ENCODE data around the gene MTR. TPM values are rescaled to one million over a fixed set of nuclear protein-coding genes. Genes with fewer than 3 reads are reported as not detected.

MTR gene
- total and polyA plus RNA-seq, 11 donors, result 11.8 to 84.2 (median 47.4) TPM

- TF ChIP-seq POLR2A (IDR thresholded peaks at IDR 0.05) (no peak), CTCF (IDR thresholded peaks at IDR 0.05) (no peak)
- no peak for ATAC-seq
- 79 to 87% (median 86%) methylated on average over 2 of the region's 2 CpGs for WGBS, 4 donors
Observed at GRCh38 chr1:236779312-236779711, 15.8 kb upstream of the MTR start.

GRCh38 chr1:236785477-236785876 is 9.6 kb upstream of the MTR start:
- Histone ChIP-seq H3K4me1 (no peaks in the 10 kb centered on the region), H3K27ac (no peak overlapping the region), H3K9me3 (no peaks in the 10 kb centered on the region), H3K4me3 (no peak overlapping the region), H3K27me3 (peaks cover 0 to 4% (median 0%) of the 10 kb centered on the region in 9 donors), H3K36me3 (no peaks in the 10 kb centered on the region)
- ATAC-seq, result peak in 1 of 4 donors; percentile 13
- WGBS, 4 donors, result 45 to 83% (median 74%) methylated on average over 2 of the region's 2 CpGs; no CpG with 5 or more reads in 1 of the 4 donors
- DNase-seq, result peak in 1 of 5 donors; percentile 58
- intact Hi-C loops (cut with DNase I), result no loop called here
- TF ChIP-seq POLR2A (IDR thresholded peaks at IDR 0.05) (no peak), CTCF (IDR thresholded peaks at IDR 0.05) (no peak)

More at GRCh38 chr1:236779312-236779711, 15.8 kb upstream of the MTR start:
- Histone ChIP-seq H3K36me3 (no peaks in the 10 kb centered on the region), H3K27me3 (peaks cover 0 to under 1% (median 0%) of the 10 kb centered on the region in 9 donors), H3K4me1 (no peaks in the 10 kb centered on the region), H3K27ac (no peak overlapping the region), H3K9me3 (peaks cover 0 to 16% (median 7%) of the 10 kb centered on the region in 12 donors), H3K4me3 (no peak overlapping the region)
- no peak for DNase-seq
- intact Hi-C loops (cut with DNase I), result loop anchor here in 4 of 10 donors (10.0 kb wide), 3 partner anchors 165 to 675 kb away; partner anchors contain the start of gene HEATR1 (in 1 of the 4)

GRCh38 chr1:236786453-236786852 is 8.6 kb upstream of the MTR start:
- Histone ChIP-seq H3K4me1 (no peaks in the 10 kb centered on the region), H3K27ac (no peak overlapping the region), H3K4me3 (no peak overlapping the region), H3K36me3 (no peaks in the 10 kb centered on the region), H3K27me3 (peaks cover 0 to 4% (median 0%) of the 10 kb centered on the region in 9 donors), H3K9me3 (no peaks in the 10 kb centered on the region)
- WGBS, 4 donors, result 91 to 97% (median 93%) methylated on average over 7 to 16 of the region's 16 CpGs
- DNase-seq (no peak), ATAC-seq (peak in 1 of 4 donors; percentile 18)
- intact Hi-C loops (cut with DNase I), result no loop called here
- TF ChIP-seq POLR2A (IDR thresholded peaks at IDR 0.05) (no peak), CTCF (IDR thresholded peaks at IDR 0.05) (no peak)

GRCh38 chr1:236794585-236795034 is 482 bp upstream of the MTR start:
- Histone ChIP-seq H3K27ac (peak overlapping the region in 11 of 12 donors; percentile 12 to 97 (median 85)), H3K9me3 (no peaks in the 10 kb centered on the region), H3K4me1 (peaks cover 0 to 35% (median 23%) of the 10 kb centered on the region in 12 donors), H3K36me3 (no peaks in the 10 kb centered on the region), H3K27me3 (no peaks in the 10 kb centered on the region), H3K4me3 (peak overlapping the region in 11 of 12 donors; percentile 1 to 99 (median 78))
- WGBS, 4 donors, result 12 to 14% (median 13%) methylated on average over 11 of the region's 11 CpGs
- intact Hi-C loops (cut with DNase I), result loop anchor here in 7 of 10 donors (5.0 to 10.0 kb wide), 4 partner anchors 70 to 510 kb away; partner anchors contain the start of genes HEATR1 (in 6 of the 7) and ERO1B (in 1 of the 7)
- TF ChIP-seq POLR2A (IDR thresholded peaks at IDR 0.05), result no peak
- TF ChIP-seq CTCF (IDR thresholded peaks at IDR 0.05), result no peak
- ATAC-seq (no peak), DNase-seq (no peak)

Data from heart left ventricle (tissue), 16 donors.